A549 (cell line): Measurements from ENCODE around the gene JKAMP.

Experiments used
- CBX8 ChIP-seq: fragments of 200-600 bp; sonication (generic); IDR thresholded peaks from 2 replicates; pipeline ENCODE4 v1.6.1; 2016
- JUNB ChIP-seq: fragments of >200 bp; sonication (Bioruptor Twin); formaldehyde crosslinking; IDR thresholded peaks from 2 replicates; pipeline ENCODE4 v1.6.1; 2016
- POLR2AphosphoS2 ChIP-seq: conservative IDR thresholded peaks from 2 replicates; pipeline ENCODE4 v1.6.1; 2012; ENCODE audit warnings: low read length, improper control_type of control experiment, inconsistent platforms
- ZNF302 ChIP-seq: fragments of 250-450 bp; sonication (Bioruptor Pico); IDR thresholded peaks from 2 replicates; pipeline ENCODE4 v1.9.0; 2021; ENCODE audit warnings: inconsistent platforms, mild to moderate bottlenecking, moderate library complexity
- TF ChIP-seq, protein P1 (sequence below): fragments of >200 bp; sonication (Bioruptor Twin); formaldehyde crosslinking; IDR thresholded peaks from 3 replicates; pipeline ENCODE4 v1.5.1; 2016

- TF ChIP-seq POLR2AphosphoS2 (no peak), CBX8 (no peak), ZNF302 (CRISPR knock-in tag) (no peak), JUNB (no peak)
- TF ChIP-seq, protein P1, sequence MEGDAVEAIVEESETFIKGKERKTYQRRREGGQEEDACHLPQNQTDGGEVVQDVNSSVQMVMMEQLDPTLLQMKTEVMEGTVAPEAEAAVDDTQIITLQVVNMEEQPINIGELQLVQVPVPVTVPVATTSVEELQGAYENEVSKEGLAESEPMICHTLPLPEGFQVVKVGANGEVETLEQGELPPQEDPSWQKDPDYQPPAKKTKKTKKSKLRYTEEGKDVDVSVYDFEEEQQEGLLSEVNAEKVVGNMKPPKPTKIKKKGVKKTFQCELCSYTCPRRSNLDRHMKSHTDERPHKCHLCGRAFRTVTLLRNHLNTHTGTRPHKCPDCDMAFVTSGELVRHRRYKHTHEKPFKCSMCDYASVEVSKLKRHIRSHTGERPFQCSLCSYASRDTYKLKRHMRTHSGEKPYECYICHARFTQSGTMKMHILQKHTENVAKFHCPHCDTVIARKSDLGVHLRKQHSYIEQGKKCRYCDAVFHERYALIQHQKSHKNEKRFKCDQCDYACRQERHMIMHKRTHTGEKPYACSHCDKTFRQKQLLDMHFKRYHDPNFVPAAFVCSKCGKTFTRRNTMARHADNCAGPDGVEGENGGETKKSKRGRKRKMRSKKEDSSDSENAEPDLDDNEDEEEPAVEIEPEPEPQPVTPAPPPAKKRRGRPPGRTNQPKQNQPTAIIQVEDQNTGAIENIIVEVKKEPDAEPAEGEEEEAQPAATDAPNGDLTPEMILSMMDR: no peak
These were observed 56.5 kb downstream of the JKAMP start for GRCh38 chr14:59540852-59541251.
